HEK293 (cell line): ENCODE results near the gene STAB1.
A peak's percentile ranks its signal among the peaks of the same experiment; 100 is the strongest.

Source experiments
- CTCF ChIA-PET: fragments of 350-600 bp; formaldehyde crosslinking; extraction: SDS; loops from one replicate; lab custom pipeline; 2021; ENCODE audit warnings: antibody characterized with exemption; lab: Yijun Ruan, JAX
- POLR2A ChIA-PET: fragments of 300-600 bp; formaldehyde crosslinking; extraction: SDS; loops from one replicate; lab custom pipeline; 2020; ENCODE audit warnings: antibody characterized with exemption, inconsistent platforms; lab: Yijun Ruan, JAX
- H3K27ac ChIP-seq: fragments of 200-500 bp; sonication (Bioruptor generic); 2 replicates; pipeline ENCODE4 v1.5.1; 2014; ENCODE audit warnings: low read depth, low read length, control low read depth, inconsistent platforms; ENCODE audit errors: extremely low read depth
- H3K36me3 ChIP-seq, 2 experiments: fragments of 200-500 bp in 1 of 2; sonication (Bioruptor generic) in 1 of 2; 1 replicate in 1 of 2; 2 replicates in 1 of 2; pipeline ENCODE4 v1.5.1; 2014 to 2017; ENCODE audit warnings: inconsistent platforms in 2 of 2, low read length in 2 of 2; ENCODE audit not compliant: control insufficient read depth in 2 of 2, insufficient read depth in 1 of 2
- H3K4me1 ChIP-seq: fragments of 200-500 bp; sonication (Bioruptor generic); 2 replicates; pipeline ENCODE4 v1.5.1; 2014; ENCODE audit warnings: mild to moderate bottlenecking, low read length, inconsistent platforms; ENCODE audit not compliant: control insufficient read depth, insufficient read depth
- H3K4me3 ChIP-seq: 2 replicates; pipeline ENCODE4 v1.5.1; 2011; ENCODE audit warnings: low read depth, mild to moderate bottlenecking, control low read depth, low read length, moderate library complexity
- H3K9me3 ChIP-seq: fragments of 200-500 bp; sonication (Bioruptor generic); 2 replicates; pipeline ENCODE4 v1.5.1; 2014; ENCODE audit warnings: low read depth, low read length, inconsistent platforms; ENCODE audit not compliant: control insufficient read depth, insufficient read depth
- BCL11B ChIP-seq: fragments of 450-650 bp; formaldehyde crosslinking; IDR thresholded peaks from 2 replicates; pipeline ENCODE4 v1.5.1; 2016; ENCODE audit warnings: low read depth, missing biosample characterization, missing genetic modification characterization
- GLIS1 ChIP-seq: fragments of 450-650 bp; formaldehyde crosslinking; IDR thresholded peaks from 2 replicates; pipeline ENCODE4 v1.5.1; 2016; ENCODE audit warnings: missing biosample characterization, missing genetic modification characterization
- GLIS2 ChIP-seq: fragments of 450-650 bp; formaldehyde crosslinking; IDR thresholded peaks from 2 replicates; pipeline ENCODE4 v1.5.1; 2016; ENCODE audit warnings: missing biosample characterization, missing genetic modification characterization
- IKZF3 ChIP-seq: fragments of 450-650 bp; IDR thresholded peaks from 2 replicates; pipeline ENCODE4 v1.5.0; 2018; ENCODE audit warnings: missing biosample characterization, mild to moderate bottlenecking, missing genetic modification characterization, moderate library complexity
- KLF10 ChIP-seq: fragments of 450-650 bp; IDR thresholded peaks from 2 replicates; pipeline ENCODE4 v1.5.1; 2018; ENCODE audit warnings: missing biosample characterization, mild to moderate bottlenecking, missing genetic modification characterization
- MEIS1 ChIP-seq: sonication (generic); formaldehyde crosslinking; IDR thresholded peaks from 2 replicates; pipeline ENCODE4 v1.8.1; 2022; ENCODE audit warnings: missing genetic modification reagents, mild to moderate bottlenecking, borderline replicate concordance
- SCRT2 ChIP-seq: fragments of 450-650 bp; formaldehyde crosslinking; IDR thresholded peaks from 2 replicates; pipeline ENCODE4 v1.5.1; 2016; ENCODE audit warnings: missing biosample characterization, missing genetic modification characterization
- SP3 ChIP-seq: fragments of 450-650 bp; formaldehyde crosslinking; IDR thresholded peaks from 2 replicates; pipeline ENCODE4 v1.5.1; 2016; ENCODE audit warnings: missing biosample characterization, missing genetic modification characterization
- SP7 ChIP-seq: fragments of 450-650 bp; formaldehyde crosslinking; IDR thresholded peaks from 2 replicates; pipeline ENCODE4 v1.5.1; 2016; ENCODE audit warnings: missing biosample characterization, missing genetic modification characterization
- ZFHX2 ChIP-seq: fragments of 450-650 bp; formaldehyde crosslinking; conservative IDR thresholded peaks from 2 replicates; pipeline ENCODE4 v1.5.1; 2016; ENCODE audit warnings: missing biosample characterization, missing genetic modification characterization
- ZFP69B ChIP-seq: fragments of 450-650 bp; formaldehyde crosslinking; IDR thresholded peaks from 2 replicates; pipeline ENCODE4 v1.5.1; 2016; ENCODE audit warnings: missing biosample characterization, missing genetic modification characterization
- ZIC2 ChIP-seq: fragments of 450-650 bp; formaldehyde crosslinking; IDR thresholded peaks from 2 replicates; pipeline ENCODE4 v1.5.1; 2016; ENCODE audit warnings: missing biosample characterization, missing genetic modification characterization
- ZNF138 ChIP-seq: fragments of 450-650 bp; formaldehyde crosslinking; IDR thresholded peaks from 2 replicates; pipeline ENCODE4 v1.5.1; 2016; ENCODE audit warnings: missing biosample characterization, missing genetic modification characterization, borderline replicate concordance
- ZNF16 ChIP-seq: fragments of 450-650 bp; formaldehyde crosslinking; IDR thresholded peaks from 2 replicates; pipeline ENCODE4 v1.5.1; 2016; ENCODE audit warnings: low read depth, missing biosample characterization, missing genetic modification characterization
- ZNF211 ChIP-seq: fragments of 450-650 bp; formaldehyde crosslinking; IDR thresholded peaks from 2 replicates; pipeline ENCODE4 v1.5.1; 2016; ENCODE audit warnings: low read depth, missing biosample characterization, missing genetic modification characterization
- ZNF48 ChIP-seq: fragments of 450-650 bp; formaldehyde crosslinking; IDR thresholded peaks from 2 replicates; pipeline ENCODE4 v1.5.1; 2016; ENCODE audit warnings: missing biosample characterization, missing genetic modification characterization
- ZNF501 ChIP-seq: fragments of 450-650 bp; formaldehyde crosslinking; IDR thresholded peaks from 2 replicates; pipeline ENCODE4 v1.5.1; 2016; ENCODE audit warnings: missing biosample characterization, missing genetic modification characterization
- ZSCAN16 ChIP-seq: fragments of 450-650 bp; formaldehyde crosslinking; IDR thresholded peaks from 2 replicates; pipeline ENCODE4 v1.5.1; 2016; ENCODE audit warnings: missing biosample characterization, missing genetic modification characterization
- TF ChIP-seq, protein P1 (sequence below): fragments of 450-650 bp; formaldehyde crosslinking; IDR thresholded peaks from 2 replicates; pipeline ENCODE4 v1.5.1; 2016; ENCODE audit warnings: missing biosample characterization, missing genetic modification characterization
- TF ChIP-seq, protein P2 (sequence below): fragments of 450-650 bp; formaldehyde crosslinking; IDR thresholded peaks from 2 replicates; pipeline ENCODE4 v1.5.1; 2016; ENCODE audit warnings: missing biosample characterization, missing genetic modification characterization

Gene STAB1

DNA sequence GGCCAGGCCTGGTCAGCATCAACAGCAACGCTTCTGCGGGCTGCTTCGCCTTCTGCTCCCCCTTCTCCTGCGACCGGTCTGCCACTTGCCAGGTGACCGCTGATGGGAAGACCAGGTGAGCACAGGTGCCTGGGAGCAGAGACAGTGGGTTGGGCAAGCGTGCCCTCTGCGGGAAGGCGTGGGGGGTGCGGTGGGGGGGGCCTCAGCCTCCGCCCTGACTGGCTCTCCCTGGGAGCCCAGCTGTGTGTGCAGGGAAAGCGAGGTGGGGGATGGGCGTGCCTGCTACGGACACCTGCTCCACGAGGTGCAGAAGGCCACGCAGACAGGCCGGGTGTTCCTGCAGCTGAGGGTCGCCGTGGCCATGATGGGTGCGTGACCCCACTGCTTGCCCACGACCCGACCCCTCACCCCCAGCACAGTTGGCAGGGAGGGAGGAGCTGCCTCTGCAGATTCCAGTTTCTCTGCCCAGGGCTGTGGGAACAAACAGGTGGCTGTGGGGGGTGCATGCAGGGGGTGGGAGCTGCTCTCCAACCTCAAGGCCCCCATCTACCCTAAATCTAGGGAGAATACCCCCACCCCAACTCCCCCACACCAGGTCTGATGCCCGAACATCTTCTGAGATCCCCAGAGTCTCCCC is 8.8 kb downstream of the STAB1 start:
- TF ChIP-seq, protein P1, sequence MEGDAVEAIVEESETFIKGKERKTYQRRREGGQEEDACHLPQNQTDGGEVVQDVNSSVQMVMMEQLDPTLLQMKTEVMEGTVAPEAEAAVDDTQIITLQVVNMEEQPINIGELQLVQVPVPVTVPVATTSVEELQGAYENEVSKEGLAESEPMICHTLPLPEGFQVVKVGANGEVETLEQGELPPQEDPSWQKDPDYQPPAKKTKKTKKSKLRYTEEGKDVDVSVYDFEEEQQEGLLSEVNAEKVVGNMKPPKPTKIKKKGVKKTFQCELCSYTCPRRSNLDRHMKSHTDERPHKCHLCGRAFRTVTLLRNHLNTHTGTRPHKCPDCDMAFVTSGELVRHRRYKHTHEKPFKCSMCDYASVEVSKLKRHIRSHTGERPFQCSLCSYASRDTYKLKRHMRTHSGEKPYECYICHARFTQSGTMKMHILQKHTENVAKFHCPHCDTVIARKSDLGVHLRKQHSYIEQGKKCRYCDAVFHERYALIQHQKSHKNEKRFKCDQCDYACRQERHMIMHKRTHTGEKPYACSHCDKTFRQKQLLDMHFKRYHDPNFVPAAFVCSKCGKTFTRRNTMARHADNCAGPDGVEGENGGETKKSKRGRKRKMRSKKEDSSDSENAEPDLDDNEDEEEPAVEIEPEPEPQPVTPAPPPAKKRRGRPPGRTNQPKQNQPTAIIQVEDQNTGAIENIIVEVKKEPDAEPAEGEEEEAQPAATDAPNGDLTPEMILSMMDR (tag by site-specific recombination): 0 out of 2 replicates have a peak, but pooled peaks have one; percentile 8
- no peak for TF ChIP-seq ZNF16 (tag by site-specific recombination)
- TF ChIP-seq BCL11B (tag by site-specific recombination): 0 out of 2 replicates have a peak, but pooled peaks have one; percentile 44
- peak; percentile 58; the same call in 1 of the 2 replicates for TF ChIP-seq GLIS2 (tag by site-specific recombination)
- 0 out of 2 replicates have a peak, but pooled peaks have one; percentile 33 for TF ChIP-seq SCRT2 (tag by site-specific recombination)
- TF ChIP-seq GLIS1 (tag by site-specific recombination): peak; percentile 77
- ChIA-PET CTCF (no interaction called here), POLR2A (interaction anchor here (1.3 kb wide), 1 partner anchor 32 kb away, joined by 5 read pairs; the partner anchor contains the start of gene UQCC5)
- Histone ChIP-seq H3K9me3 (no peaks in the 10 kb centered on the region), H3K27ac (no peak overlapping the region), H3K4me3 (no peak overlapping the region), H3K36me3 (no peaks in the 10 kb centered on the region), H3K4me1 (no peaks in the 10 kb centered on the region)

DNA sequence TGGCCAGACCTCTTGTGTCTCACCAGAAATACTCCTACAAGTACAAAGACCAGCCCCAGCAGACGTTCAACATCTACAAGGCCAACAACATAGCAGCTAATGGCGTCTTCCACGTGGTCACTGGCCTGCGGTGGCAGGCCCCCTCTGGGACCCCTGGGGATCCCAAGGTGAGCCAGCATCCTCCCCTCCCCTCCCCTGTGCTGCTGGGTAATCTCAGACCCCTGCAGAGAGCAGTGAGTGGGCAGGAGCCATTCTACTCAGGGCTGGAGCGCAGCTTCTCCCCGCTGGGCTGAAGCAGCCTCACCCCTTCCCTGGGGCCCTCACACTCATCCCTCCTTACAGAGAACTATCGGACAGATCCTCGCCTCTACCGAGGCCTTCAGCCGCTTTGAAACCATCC is 9.8 kb downstream of the STAB1 start:
- Histone ChIP-seq H3K4me3 (no peak overlapping the region), H3K36me3 (no peaks in the 10 kb centered on the region), H3K4me1 (no peaks in the 10 kb centered on the region), H3K27ac (no peak overlapping the region), H3K9me3 (no peaks in the 10 kb centered on the region)
- TF ChIP-seq SP3 (tag by site-specific recombination): no peak
- TF ChIP-seq ZIC2 (tag by site-specific recombination): peak; percentile 81
- TF ChIP-seq ZFP69B (tag by site-specific recombination): no peak
- TF ChIP-seq MEIS1 (CRISPR knock-in tag): no peak
- 0 out of 2 replicates have a peak, but pooled peaks have one; percentile 10 for TF ChIP-seq ZFHX2 (tag by site-specific recombination)
- peak; percentile 85 for TF ChIP-seq GLIS1 (tag by site-specific recombination)
- ChIA-PET CTCF (no interaction called here), POLR2A (interaction anchor here (1.3 kb wide), 1 partner anchor 31 kb away, joined by 5 read pairs; the partner anchor contains the start of gene UQCC5)

DNA sequence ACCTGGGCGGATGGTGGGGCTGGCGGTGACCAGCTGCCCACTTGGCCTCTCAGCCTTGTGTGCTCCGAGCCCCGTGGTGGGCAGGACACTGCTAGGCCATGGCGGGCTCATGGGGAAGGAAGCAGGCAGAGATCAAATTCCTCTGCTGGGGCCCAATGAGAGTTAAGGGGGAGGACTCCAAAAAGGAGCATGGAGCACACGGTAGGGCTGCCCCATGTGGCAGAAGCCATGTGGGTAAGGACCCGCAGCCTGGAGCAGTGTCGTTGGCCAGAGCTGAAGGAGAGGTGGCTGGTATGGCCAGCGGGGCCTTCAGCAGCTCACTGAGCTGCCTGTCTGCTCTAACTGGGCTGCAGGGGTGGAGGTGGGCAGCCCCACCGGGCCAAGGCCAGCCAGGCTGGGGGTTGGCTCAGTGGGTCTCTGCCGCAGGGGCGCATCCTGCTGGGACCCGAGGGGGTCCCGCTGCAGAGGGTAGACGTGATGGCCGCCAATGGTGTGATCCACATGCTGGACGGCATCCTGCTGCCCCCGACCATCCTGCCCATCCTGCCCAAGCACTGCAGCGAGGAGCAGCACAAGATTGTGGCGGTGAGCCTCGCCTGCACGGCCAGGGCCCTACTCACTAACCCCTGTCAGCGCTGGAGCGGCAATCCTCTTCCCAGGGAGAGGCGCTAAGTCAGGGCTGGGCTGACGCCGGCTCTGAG is 11.3 kb downstream of the STAB1 start:
- TF ChIP-seq ZNF211: no peak
- TF ChIP-seq KLF10 (tag by site-specific recombination): no peak
- TF ChIP-seq, protein P2, sequence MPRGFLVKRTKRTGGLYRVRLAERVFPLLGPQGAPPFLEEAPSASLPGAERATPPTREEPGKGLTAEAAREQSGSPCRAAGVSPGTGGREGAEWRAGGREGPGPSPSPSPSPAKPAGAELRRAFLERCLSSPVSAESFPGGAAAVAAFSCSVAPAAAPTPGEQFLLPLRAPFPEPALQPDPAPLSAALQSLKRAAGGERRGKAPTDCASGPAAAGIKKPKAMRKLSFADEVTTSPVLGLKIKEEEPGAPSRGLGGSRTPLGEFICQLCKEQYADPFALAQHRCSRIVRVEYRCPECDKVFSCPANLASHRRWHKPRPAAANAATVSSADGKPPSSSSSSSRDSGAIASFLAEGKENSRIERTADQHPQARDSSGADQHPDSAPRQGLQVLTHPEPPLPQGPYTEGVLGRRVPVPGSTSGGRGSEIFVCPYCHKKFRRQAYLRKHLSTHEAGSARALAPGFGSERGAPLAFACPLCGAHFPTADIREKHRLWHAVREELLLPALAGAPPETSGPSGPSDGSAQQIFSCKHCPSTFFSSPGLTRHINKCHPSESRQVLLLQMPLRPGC (tag by site-specific recombination): no peak
- no peak for TF ChIP-seq IKZF3
- TF ChIP-seq ZNF138 (tag by site-specific recombination): no peak
- TF ChIP-seq ZNF48 (tag by site-specific recombination): no peak
- TF ChIP-seq SP7 (tag by site-specific recombination): no peak
- TF ChIP-seq ZNF501 (tag by site-specific recombination): no peak
- no peak for TF ChIP-seq ZSCAN16 (tag by site-specific recombination)
- Histone ChIP-seq H3K36me3 (no peaks in the 10 kb centered on the region), H3K9me3 (no peaks in the 10 kb centered on the region), H3K4me1 (no peaks in the 10 kb centered on the region), H3K27ac (no peak overlapping the region), H3K4me3 (no peak overlapping the region)
- ChIA-PET CTCF (interaction anchor here (0.7 kb wide), 1 partner anchor 36 kb away, joined by 3 read pairs; no protein-coding TSS in a partner anchor), POLR2A (no interaction called here)
